NCI-H2081 (cell line): ENCODE data around the gene ETF1.
"Not testable (repeated sequence)": the region's sequence is repeated elsewhere in the genome, so short reads cannot be mapped to it uniquely, and the experiment has no call there.

ENCODE experiments used
- DNase-seq, 2 experiments: peaks; one replicate each; lab custom pipeline; 2025; lab: John Stamatoyannopoulos, UW

Gene ETF1

GRCh38 chr5:138490648-138491283 lies 52.3 kb downstream of the ETF1 start:
- no peak for DNase-seq

GRCh38 chr5:138489683-138490061 lies 53.4 kb downstream of the ETF1 start:
- no peak for DNase-seq

- DNase-seq, result no peak
Measured at GRCh38 chr5:138488481-138488945, 54.5 kb downstream of the ETF1 start.

- no peak for DNase-seq
Measured at GRCh38 chr5:138482638-138483037, 60.4 kb downstream of the ETF1 start.

GRCh38 chr5:138476918-138477317 lies 66.1 kb downstream of the ETF1 start:
- no peak for DNase-seq

GRCh38 chr5:138473151-138473550 lies 69.9 kb downstream of the ETF1 start:
- not testable (repeated sequence) for DNase-seq

GRCh38 chr5:138472353-138472752 lies 70.7 kb downstream of the ETF1 start:
- DNase-seq, result no peak

GRCh38 chr5:138471052-138471361 lies 72.0 kb downstream of the ETF1 start:
- no peak for DNase-seq

GRCh38 chr5:138470322-138471051 lies 72.5 kb downstream of the ETF1 start:
- no peak for DNase-seq

GRCh38 chr5:138469540-138470321 lies 73.3 kb downstream of the ETF1 start:
- no peak for DNase-seq

GRCh38 chr5:138468966-138469539 lies 74.0 kb downstream of the ETF1 start:
- DNase-seq, result no peak

GRCh38 chr5:138468133-138468965 lies 74.7 kb downstream of the ETF1 start:
- DNase-seq, result no peak

GRCh38 chr5:138467711-138468132 lies 75.3 kb downstream of the ETF1 start:
- no peak for DNase-seq

GRCh38 chr5:138466900-138467710 lies 75.9 kb downstream of the ETF1 start:
- no peak for DNase-seq

- no peak for DNase-seq
Measured at GRCh38 chr5:138466125-138466899, 76.7 kb downstream of the ETF1 start.

- DNase-seq, result peak; percentile 85
Measured at GRCh38 chr5:138465261-138466124, 77.5 kb downstream of the ETF1 start, which contains the start of gene EGR1. TSS of gene EGR1 (plus strand) at chr5:138465479. CDS start at chr5:138465762, 283 bp downstream.

GRCh38 chr5:138464388-138465260 lies 78.4 kb downstream of the ETF1 start:
- peak; percentile 96 for DNase-seq

GRCh38 chr5:138464008-138464387 lies 79.0 kb downstream of the ETF1 start:
- DNase-seq, result peak; percentile 89
